Trophoblast cell (in vitro differentiated cells and primary cell): ENCODE measurements around the gene HAP1.
"Not testable (repeated sequence)": the region's sequence is repeated elsewhere in the genome, so short reads cannot be mapped to it uniquely, and the experiment has no call there.

Experiments
- DNase-seq, 2 donors: peaks; one replicate each; pipeline ENCODE4 v3.0.0-alpha.2; 2016
- H2AFZ ChIP-seq: 2 replicates; pipeline ENCODE4 v1.6.1; 2013; ENCODE audit warnings: low read length, moderate library complexity, mild to moderate bottlenecking; ENCODE audit not compliant: insufficient read depth, poor library complexity
- H2AK5ac ChIP-seq: 2 replicates; pipeline ENCODE4 v1.6.1; 2013; ENCODE audit warnings: mild to moderate bottlenecking, low read length
- H2BK120ac ChIP-seq: 2 replicates; pipeline ENCODE4 v1.6.1; 2013; ENCODE audit warnings: low read length, mild to moderate bottlenecking, moderate library complexity; ENCODE audit not compliant: insufficient read depth, poor library complexity
- H2BK12ac ChIP-seq: 2 replicates; pipeline ENCODE4 v1.6.1; 2013; ENCODE audit warnings: mild to moderate bottlenecking, low read length, moderate library complexity
- H2BK5ac ChIP-seq: 2 replicates; pipeline ENCODE4 v1.6.1; 2013; ENCODE audit warnings: low read length, low read depth, moderate library complexity, mild to moderate bottlenecking; ENCODE audit not compliant: poor library complexity
- H3K14ac ChIP-seq: 2 replicates; pipeline ENCODE4 v1.6.1; 2013; ENCODE audit warnings: mild to moderate bottlenecking, low read length
- H3K18ac ChIP-seq: 2 replicates; pipeline ENCODE4 v1.6.1; 2013; ENCODE audit warnings: mild to moderate bottlenecking, low read length
- H3K23ac ChIP-seq: 2 replicates; pipeline ENCODE4 v1.6.1; 2013; ENCODE audit warnings: low read length
- H3K27ac ChIP-seq: 2 replicates; pipeline ENCODE4 v1.5.1; 2013; ENCODE audit warnings: low read depth, mild to moderate bottlenecking, inconsistent platforms, low read length, moderate library complexity
- H3K27me3 ChIP-seq: 2 replicates; pipeline ENCODE4 v1.6.1; 2013; ENCODE audit warnings: inconsistent platforms, mild to moderate bottlenecking, low read length, moderate library complexity; ENCODE audit not compliant: insufficient read depth
- H3K36me3 ChIP-seq, 2 experiments: 1 replicate in 1 of 2; 2 replicates in 1 of 2; pipeline ENCODE4 v1.6.1; 2013; ENCODE audit warnings: low read length in 2 of 2, mild to moderate bottlenecking in 2 of 2, moderate library complexity in 1 of 2; ENCODE audit not compliant: insufficient read depth in 2 of 2, control insufficient read depth in 1 of 2
- H3K4ac ChIP-seq: 2 replicates; pipeline ENCODE4 v1.6.1; 2013; ENCODE audit warnings: low read depth, mild to moderate bottlenecking, low read length, moderate library complexity
- H3K4me1 ChIP-seq, 2 experiments: 1 replicate in 1 of 2; 2 replicates in 1 of 2; pipeline ENCODE4 v1.6.1; 2013; ENCODE audit warnings: low read length in 2 of 2, mild to moderate bottlenecking in 2 of 2, moderate library complexity in 1 of 2; ENCODE audit not compliant: insufficient read depth in 2 of 2, control insufficient read depth in 1 of 2
- H3K4me2 ChIP-seq: 2 replicates; pipeline ENCODE4 v1.6.1; 2013; ENCODE audit warnings: inconsistent platforms, mild to moderate bottlenecking, low read length, moderate library complexity
- H3K4me3 ChIP-seq: 2 replicates; pipeline ENCODE4 v1.5.1; 2013; ENCODE audit warnings: mild to moderate bottlenecking, low read depth, low read length, inconsistent platforms
- H3K79me1 ChIP-seq: one replicate; pipeline ENCODE4 v1.6.1; 2013; ENCODE audit warnings: low read length
- H3K79me2 ChIP-seq: 2 replicates; pipeline ENCODE4 v1.6.1; 2013; ENCODE audit warnings: low read length, mild to moderate bottlenecking; ENCODE audit not compliant: control insufficient read depth, insufficient read depth, poor library complexity
- H3K9ac ChIP-seq: 2 replicates; pipeline ENCODE4 v1.6.1; 2013; ENCODE audit warnings: mild to moderate bottlenecking, low read length
- H3K9me3 ChIP-seq: 2 replicates; pipeline ENCODE4 v1.6.1; 2013; ENCODE audit warnings: low read depth, mild to moderate bottlenecking, control low read depth, inconsistent platforms, low read length; ENCODE audit not compliant: insufficient read depth
- H4K12ac ChIP-seq: 2 replicates; pipeline ENCODE4 v1.6.1; 2013; ENCODE audit warnings: low read depth, mild to moderate bottlenecking, low read length, moderate library complexity
- H4K8ac ChIP-seq: 2 replicates; pipeline ENCODE4 v1.6.1; 2013; ENCODE audit warnings: low read depth, mild to moderate bottlenecking, low read length, moderate library complexity
- H4K91ac ChIP-seq: one replicate; pipeline ENCODE4 v1.6.1; 2013; ENCODE audit warnings: low read depth, mild to moderate bottlenecking, low read length, moderate library complexity
- WGBS: extraction: QIAGEN DNeasy Blood & Tissue Kit; methylation state at CpG from one replicate; pipeline ENCODE4 v1.1.7; 2013; ENCODE audit warnings: missing lambda C conversion rate; ENCODE audit not compliant: insufficient read length, insufficient coverage; ENCODE audit errors: extremely low coverage; 5-methylcytosine and 5-hydroxymethylcytosine counted together

The HAP1 gene

GRCh38 chr17:41687828-41688640 lies 46.4 kb downstream of the HAP1 start:
- Histone ChIP-seq H3K79me2 (peaks cover 5% of the 10 kb centered on the region), H2BK120ac (peak overlapping the region; percentile 68), H3K4me2 (peak overlapping the region; percentile 87), H3K9ac (peak overlapping the region; percentile 82), H4K8ac (peak overlapping the region; percentile 86), H3K4ac (no peak overlapping the region), H4K12ac (peak overlapping the region; percentile 22), H3K27me3 (no peaks in the 10 kb centered on the region), H3K23ac (no peak overlapping the region), H3K36me3 (peaks cover 22 to 34% of the 10 kb centered on the region in 2 experiments), H3K18ac (peak overlapping the region; percentile 56), H2AFZ (peak overlapping the region; percentile 20), H3K79me1 (peaks cover 10% of the 10 kb centered on the region), H3K4me3 (peak overlapping the region; percentile 55), H3K9me3 (no peaks in the 10 kb centered on the region), H2AK5ac (no peak overlapping the region), H2BK12ac (no peak overlapping the region), H4K91ac (peak overlapping the region; percentile 54), H2BK5ac (peak overlapping the region; percentile 16), H3K4me1 (no peaks in the 10 kb centered on the region), H3K14ac (peak overlapping the region; percentile 53), H3K27ac (peak overlapping the region; percentile 72)
- no CpG with 5 or more reads among the region's 23 CpGs for WGBS
- peak in 1 of 2 donors; percentile 58 for DNase-seq

GRCh38 chr17:41686281-41686680 lies 48.2 kb downstream of the HAP1 start:
- H4K12ac ChIP-seq = no peak overlapping the region
- H3K79me2 ChIP-seq = peaks cover 5% of the 10 kb centered on the region
- no peak overlapping the region for H3K4ac ChIP-seq
- peaks cover 10% of the 10 kb centered on the region for H3K79me1 ChIP-seq
- peaks cover 12 to 17% of the 10 kb centered on the region in 2 experiments for H3K36me3 ChIP-seq
- no peak overlapping the region for H4K8ac ChIP-seq
- no peak for DNase-seq
- no CpG with 5 or more reads among the region's 4 CpGs for WGBS
- no peak overlapping the region for H2BK12ac ChIP-seq
- H2AFZ ChIP-seq = no peak overlapping the region
- no peak overlapping the region for H3K4me3 ChIP-seq
- H2BK5ac ChIP-seq = no peak overlapping the region
- no peak overlapping the region for H3K14ac ChIP-seq
- H2AK5ac ChIP-seq = no peak overlapping the region
- no peaks in the 10 kb centered on the region for H3K27me3 ChIP-seq
- H3K18ac ChIP-seq = no peak overlapping the region
- H3K9ac ChIP-seq = no peak overlapping the region
- no peak overlapping the region for H4K91ac ChIP-seq
- no peaks in the 10 kb centered on the region for H3K9me3 ChIP-seq
- H3K4me2 ChIP-seq = no peak overlapping the region
- H3K4me1 ChIP-seq = no peaks in the 10 kb centered on the region
- no peak overlapping the region for H3K27ac ChIP-seq
- no peak overlapping the region for H2BK120ac ChIP-seq
- no peak overlapping the region for H3K23ac ChIP-seq

- not testable (repeated sequence) for H3K4me2 ChIP-seq, H3K27ac ChIP-seq, H2BK12ac ChIP-seq, H2AK5ac ChIP-seq, H3K18ac ChIP-seq, H3K9ac ChIP-seq, H2BK5ac ChIP-seq, H2AFZ ChIP-seq, DNase-seq, H2BK120ac ChIP-seq, H3K4ac ChIP-seq, H3K27me3 ChIP-seq, H3K4me3 ChIP-seq, H4K91ac ChIP-seq, H3K79me2 ChIP-seq, H3K23ac ChIP-seq, H3K9me3 ChIP-seq, H4K12ac ChIP-seq, H3K14ac ChIP-seq, H3K4me1 ChIP-seq, H4K8ac ChIP-seq
- Histone ChIP-seq H3K79me1 (peaks cover 10% of the 10 kb centered on the region), H3K36me3 (peaks cover 7 to 11% of the 10 kb centered on the region in 2 experiments)
- WGBS = no CpG with 5 or more reads among the region's 13 CpGs
These were observed 48.7 kb downstream of the HAP1 start for GRCh38 chr17:41685753-41686152.

- Histone ChIP-seq H3K14ac (no peak overlapping the region), H3K79me1 (peaks cover 7% of the 10 kb centered on the region), H3K9ac (no peak overlapping the region), H4K8ac (no peak overlapping the region), H2BK12ac (no peak overlapping the region), H3K4me1 (no peaks in the 10 kb centered on the region), H2BK120ac (no peak overlapping the region), H3K9me3 (no peaks in the 10 kb centered on the region), H3K4ac (no peak overlapping the region), H3K4me3 (no peak overlapping the region), H3K36me3 (no peaks in the 10 kb centered on the region), H2AK5ac (no peak overlapping the region), H4K91ac (no peak overlapping the region), H3K27ac (no peak overlapping the region), H2AFZ (no peak overlapping the region), H3K23ac (no peak overlapping the region), H4K12ac (no peak overlapping the region), H3K4me2 (no peak overlapping the region), H3K27me3 (no peaks in the 10 kb centered on the region), H2BK5ac (no peak overlapping the region), H3K79me2 (peaks cover 3% of the 10 kb centered on the region), H3K18ac (no peak overlapping the region)
- no CpG with 5 or more reads among the region's 4 CpGs for whole genome bisulfite sequencing
- DNase-seq = no peak
These were observed 50.4 kb downstream of the HAP1 start for GRCh38 chr17:41684035-41684434.
